ENCODE results near the gene SH2D3C. TPM values are rescaled to one million over a fixed set of nuclear protein-coding genes. Genes with fewer than 3 reads are reported as not detected.

Gene SH2D3C
- total and polyA plus RNA-seq, 4 experiments from 2014 or later: 8.7 to 51.5 (median 46.0) TPM

GRCh38 chr9:127698386-127698785 lies 80.1 kb downstream of the SH2D3C start:
- Mint-ChIP-seq H3K4me3 (peak overlapping the region in 5 of 8 donors; percentile 17 to 52 (median 43)), H3K36me3 (peaks cover 0 to 8% of the 10 kb centered on the region in 2 donors), H3K27me3 (peaks cover 0 to 2% of the 10 kb centered on the region in 2 donors), H3K27ac (peak overlapping the region in 2 of 7 donors; percentile 10 to 19), H3K9me3 (no peaks in the 10 kb centered on the region), H3K4me1 (peaks cover 5 to 18% (median 10%) of the 10 kb centered on the region in 4 donors)
- CTCF ChIA-PET (ENCODE audit: partially characterized antibody): interaction anchor here (0.6 kb wide), 1 partner anchor 21 kb away, joined by 3 read pairs; no protein-coding TSS in a partner anchor
- DNase-seq: no peak
- Histone ChIP-seq H3K4me1 (ENCODE audit: insufficient read depth, low read length) (peaks cover 7% of the 10 kb centered on the region), H3K9me3 (ENCODE audit: control insufficient read depth in 1 of 2, low read length in 2 of 2) (no peaks in the 10 kb centered on the region), H3K4me3 (ENCODE audit: low read length in 2 of 2) (no peak overlapping the region), H3K36me3 (ENCODE audit: insufficient read depth, low read length) (no peaks in the 10 kb centered on the region), H3K27me3 (ENCODE audit: insufficient read depth, low read length) (no peaks in the 10 kb centered on the region), H3K27ac (ENCODE audit: low read depth, low read length) (no peak overlapping the region)
- POLR2A ChIA-PET (ENCODE audit: partially characterized antibody): interaction anchor here (1.2 kb wide), 1 partner anchor 14 kb away, joined by 3 read pairs; no protein-coding TSS in a partner anchor
- intact Hi-C loops (cut with micrococcal nuclease): no loop called here

- H3K9me3 ChIP-seq (ENCODE audit: control insufficient read depth in 1 of 2, low read length in 2 of 2): no peaks in the 10 kb centered on the region
- H3K4me3 Mint-ChIP-seq: peak overlapping the region in 2 of 8 donors; percentile 29 to 46
- ChIA-PET CTCF (ENCODE audit: partially characterized antibody) (no interaction called here), POLR2A (ENCODE audit: partially characterized antibody) (no interaction called here)
- H3K36me3 Mint-ChIP-seq: peaks cover 0 to 8% of the 10 kb centered on the region in 2 donors
- peaks cover 5 to 18% (median 10%) of the 10 kb centered on the region in 4 donors for H3K4me1 Mint-ChIP-seq
- no peaks in the 10 kb centered on the region for H3K36me3 ChIP-seq (ENCODE audit: insufficient read depth, low read length)
- H3K27ac Mint-ChIP-seq: peak overlapping the region in 3 of 7 donors; percentile 7 to 19 (median 14)
- no peaks in the 10 kb centered on the region for H3K27me3 ChIP-seq (ENCODE audit: insufficient read depth, low read length)
- H3K27me3 Mint-ChIP-seq: peaks cover 0 to 2% of the 10 kb centered on the region in 2 donors
- H3K4me1 ChIP-seq (ENCODE audit: insufficient read depth, low read length): peaks cover 7% of the 10 kb centered on the region
- no peak for DNase-seq
- H3K9me3 Mint-ChIP-seq: no peaks in the 10 kb centered on the region
- intact Hi-C loops (cut with micrococcal nuclease): no loop called here
- no peak overlapping the region for H3K27ac ChIP-seq (ENCODE audit: low read depth, low read length)
- no peak overlapping the region for H3K4me3 ChIP-seq (ENCODE audit: low read length in 2 of 2)
These were observed 80.9 kb downstream of the SH2D3C start for GRCh38 chr9:127697575-127697974.

GRCh38 chr9:127694890-127695720 lies 83.4 kb downstream of the SH2D3C start:
- intact Hi-C loops (cut with micrococcal nuclease): no loop called here
- POLR2A ChIA-PET (ENCODE audit: partially characterized antibody): no interaction called here
- peaks cover 5 to 14% of the 10 kb centered on the region in 2 donors for H3K36me3 Mint-ChIP-seq

GRCh38 chr9:127693697-127694096 lies 84.8 kb downstream of the SH2D3C start:
- Histone ChIP-seq H3K27me3 (ENCODE audit: insufficient read depth, low read length) (no peaks in the 10 kb centered on the region), H3K4me1 (ENCODE audit: insufficient read depth, low read length) (no peaks in the 10 kb centered on the region), H3K36me3 (ENCODE audit: insufficient read depth, low read length) (no peaks in the 10 kb centered on the region), H3K27ac (ENCODE audit: low read depth, low read length) (no peak overlapping the region), H3K9me3 (ENCODE audit: control insufficient read depth in 1 of 2, low read length in 2 of 2) (no peaks in the 10 kb centered on the region), H3K4me3 (ENCODE audit: low read length in 2 of 2) (no peak overlapping the region)
- CTCF ChIA-PET (ENCODE audit: partially characterized antibody): no interaction called here
- Mint-ChIP-seq H3K9me3 (no peaks in the 10 kb centered on the region), H3K27me3 (no peaks in the 10 kb centered on the region), H3K27ac (no peak overlapping the region), H3K4me1 (no peaks in the 10 kb centered on the region), H3K4me3 (no peak overlapping the region), H3K36me3 (peaks cover 7 to 14% of the 10 kb centered on the region in 2 donors)
- DNase-seq: no peak
- POLR2A ChIA-PET (ENCODE audit: partially characterized antibody): no interaction called here
- intact Hi-C loops (cut with micrococcal nuclease): no loop called here

More at GRCh38 chr9:127694890-127695720, 83.4 kb downstream of the SH2D3C start:
- no peaks in the 10 kb centered on the region for H3K9me3 Mint-ChIP-seq
- Histone ChIP-seq H3K4me1 (ENCODE audit: insufficient read depth, low read length) (peaks cover 7% of the 10 kb centered on the region), H3K4me3 (ENCODE audit: low read length in 2 of 2) (no peak overlapping the region), H3K27me3 (ENCODE audit: insufficient read depth, low read length) (no peaks in the 10 kb centered on the region), H3K27ac (ENCODE audit: low read depth, low read length) (no peak overlapping the region), H3K36me3 (ENCODE audit: insufficient read depth, low read length) (no peaks in the 10 kb centered on the region), H3K9me3 (ENCODE audit: control insufficient read depth in 1 of 2, low read length in 2 of 2) (no peaks in the 10 kb centered on the region)
- DNase-seq: no peak
- no peak overlapping the region for H3K4me3 Mint-ChIP-seq
- H3K27ac Mint-ChIP-seq: no peak overlapping the region
- peaks cover 4 to 13% (median 8%) of the 10 kb centered on the region in 4 donors for H3K4me1 Mint-ChIP-seq
- H3K27me3 Mint-ChIP-seq: peaks cover 0 to 2% of the 10 kb centered on the region in 2 donors
- CTCF ChIA-PET (ENCODE audit: partially characterized antibody): no interaction called here

- Mint-ChIP-seq H3K27me3 (no peaks in the 10 kb centered on the region), H3K36me3 (peaks cover 7 to 14% of the 10 kb centered on the region in 2 donors), H3K9me3 (no peaks in the 10 kb centered on the region), H3K4me3 (no peak overlapping the region), H3K27ac (peak overlapping the region in 1 of 7 donors; percentile 12), H3K4me1 (no peaks in the 10 kb centered on the region)
- Histone ChIP-seq H3K4me3 (ENCODE audit: low read length in 2 of 2) (no peak overlapping the region), H3K9me3 (ENCODE audit: control insufficient read depth in 1 of 2, low read length in 2 of 2) (no peaks in the 10 kb centered on the region), H3K36me3 (ENCODE audit: insufficient read depth, low read length) (no peaks in the 10 kb centered on the region), H3K4me1 (ENCODE audit: insufficient read depth, low read length) (no peaks in the 10 kb centered on the region), H3K27me3 (ENCODE audit: insufficient read depth, low read length) (no peaks in the 10 kb centered on the region), H3K27ac (ENCODE audit: low read depth, low read length) (no peak overlapping the region)
- ChIA-PET CTCF (ENCODE audit: partially characterized antibody) (no interaction called here), POLR2A (ENCODE audit: partially characterized antibody) (no interaction called here)
- no peak for DNase-seq
- intact Hi-C loops (cut with micrococcal nuclease): no loop called here
These were observed 85.3 kb downstream of the SH2D3C start for GRCh38 chr9:127693143-127693542.

- H3K4me1 Mint-ChIP-seq: no peaks in the 10 kb centered on the region
- Histone ChIP-seq H3K9me3 (ENCODE audit: control insufficient read depth in 1 of 2, low read length in 2 of 2) (no peaks in the 10 kb centered on the region), H3K27ac (ENCODE audit: low read depth, low read length) (no peak overlapping the region), H3K36me3 (ENCODE audit: insufficient read depth, low read length) (no peaks in the 10 kb centered on the region), H3K27me3 (ENCODE audit: insufficient read depth, low read length) (no peaks in the 10 kb centered on the region), H3K4me3 (ENCODE audit: low read length in 2 of 2) (no peak overlapping the region), H3K4me1 (ENCODE audit: insufficient read depth, low read length) (no peaks in the 10 kb centered on the region)
- ChIA-PET CTCF (ENCODE audit: partially characterized antibody) (no interaction called here), POLR2A (ENCODE audit: partially characterized antibody) (no interaction called here)
- no peak overlapping the region for H3K4me3 Mint-ChIP-seq
- DNase-seq: no peak
- intact Hi-C loops (cut with micrococcal nuclease): no loop called here
- no peak overlapping the region for H3K27ac Mint-ChIP-seq
- H3K9me3 Mint-ChIP-seq: no peaks in the 10 kb centered on the region
- H3K36me3 Mint-ChIP-seq: peaks cover 7 to 14% of the 10 kb centered on the region in 2 donors
- no peaks in the 10 kb centered on the region for H3K27me3 Mint-ChIP-seq
These were observed 86.4 kb downstream of the SH2D3C start for GRCh38 chr9:127692071-127692470.

- Mint-ChIP-seq H3K4me3 (no peak overlapping the region), H3K36me3 (peaks cover 7 to 14% of the 10 kb centered on the region in 2 donors), H3K4me1 (no peaks in the 10 kb centered on the region), H3K27me3 (no peaks in the 10 kb centered on the region), H3K27ac (peak overlapping the region in 1 of 7 donors; percentile 29), H3K9me3 (no peaks in the 10 kb centered on the region)
- Histone ChIP-seq H3K36me3 (ENCODE audit: insufficient read depth, low read length) (no peaks in the 10 kb centered on the region), H3K4me3 (ENCODE audit: low read length in 2 of 2) (no peak overlapping the region), H3K4me1 (ENCODE audit: insufficient read depth, low read length) (no peaks in the 10 kb centered on the region), H3K9me3 (ENCODE audit: control insufficient read depth in 1 of 2, low read length in 2 of 2) (no peaks in the 10 kb centered on the region), H3K27ac (ENCODE audit: low read depth, low read length) (no peak overlapping the region), H3K27me3 (ENCODE audit: insufficient read depth, low read length) (no peaks in the 10 kb centered on the region)
- intact Hi-C loops (cut with micrococcal nuclease): no loop called here
- CTCF ChIA-PET (ENCODE audit: partially characterized antibody): no interaction called here
- POLR2A ChIA-PET (ENCODE audit: partially characterized antibody): no interaction called here
- DNase-seq: no peak
These were observed 87.7 kb downstream of the SH2D3C start for GRCh38 chr9:127690735-127691134.

All from CD4-positive, alpha-beta memory T cell (primary cell).